HG03066 (cell line): ENCODE measurements around the gene STXBP4.

Experiments used
- ATAC-seq: cut with Tn5 transposase; IDR thresholded peaks from one replicate; pipeline ENCODE4 v1.9.1; 2021; ENCODE audit warnings: low read depth; ENCODE audit not compliant: unreplicated experiment

Gene STXBP4

DNA sequence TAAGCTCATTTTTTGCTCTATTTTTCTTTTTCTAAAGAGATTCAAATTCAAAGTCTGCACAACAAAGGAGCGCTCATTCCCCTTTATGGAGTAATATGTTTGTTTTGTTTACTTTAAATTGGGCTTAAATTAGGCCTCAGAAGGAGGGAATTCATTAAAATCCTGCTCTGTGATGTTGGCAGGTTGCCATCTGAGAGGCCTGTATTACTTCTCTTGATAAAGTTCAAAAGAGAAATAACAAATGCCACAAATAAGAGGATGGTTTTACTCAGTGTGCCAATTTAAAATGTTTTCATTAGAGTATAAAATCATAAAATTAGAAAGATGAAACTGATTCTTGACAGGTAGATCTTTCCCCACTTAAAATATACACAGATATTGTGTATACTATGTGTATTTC lies 241.7 kb downstream of the STXBP4 start:
- ATAC-seq: no peak

DNA sequence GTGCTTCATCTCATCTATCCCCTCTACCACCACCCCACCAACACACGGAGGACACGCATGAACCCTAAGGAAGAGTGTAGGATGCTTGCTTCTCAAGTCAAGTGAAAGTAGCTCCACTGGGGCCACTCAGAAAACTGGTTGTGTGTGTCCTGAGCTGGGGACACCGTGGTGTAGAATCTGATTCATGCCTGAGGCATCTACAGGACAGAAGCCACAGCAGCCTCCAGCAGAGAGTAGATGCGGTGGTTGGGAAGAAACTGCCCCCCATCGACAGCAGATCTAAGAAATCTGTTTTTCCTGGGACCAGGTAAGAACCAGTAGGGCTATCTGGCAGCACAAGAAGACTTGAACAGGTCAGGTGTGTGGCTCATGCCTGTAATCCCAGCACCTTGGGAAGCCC lies 244.3 kb downstream of the STXBP4 start:
- no peak for ATAC-seq

DNA sequence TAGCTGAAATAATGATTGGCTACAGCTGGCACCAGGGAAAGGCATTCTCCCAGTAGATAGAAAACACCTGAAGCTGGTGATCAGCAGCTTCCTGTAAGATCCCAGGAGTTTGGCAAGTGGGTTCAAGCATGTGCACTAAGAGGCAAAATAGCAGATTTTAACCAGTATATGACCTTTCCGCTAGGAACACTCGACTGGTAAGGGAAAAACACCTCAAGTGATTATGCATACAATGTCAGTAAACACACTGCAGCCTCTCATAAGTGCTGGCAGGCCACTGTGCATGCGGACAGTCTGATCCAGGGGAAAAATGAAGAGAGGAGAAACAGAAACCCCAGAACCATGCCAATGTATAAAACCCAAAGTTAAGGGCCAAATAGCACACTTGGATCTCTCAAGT lies 247.1 kb downstream of the STXBP4 start:
- no peak for ATAC-seq

DNA sequence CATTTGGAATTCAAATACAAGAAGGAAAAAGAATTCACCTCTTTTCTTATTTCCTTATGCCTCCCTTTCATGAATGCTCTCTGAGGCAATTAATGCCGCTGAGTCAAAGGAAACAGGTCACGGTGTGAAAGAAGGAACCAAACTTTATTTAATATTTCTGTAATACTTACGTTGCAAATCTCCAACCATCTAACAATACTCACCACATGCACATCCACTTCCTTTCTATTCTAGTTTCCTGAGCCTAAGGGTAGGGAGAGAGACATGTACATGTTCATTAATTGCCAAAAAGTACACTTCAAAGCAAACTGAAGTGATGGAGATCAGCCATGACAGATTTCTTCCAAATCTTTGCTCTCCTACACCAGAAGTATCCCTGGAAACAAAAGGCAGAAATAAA lies 248.3 kb downstream of the STXBP4 start:
- no peak for ATAC-seq

DNA sequence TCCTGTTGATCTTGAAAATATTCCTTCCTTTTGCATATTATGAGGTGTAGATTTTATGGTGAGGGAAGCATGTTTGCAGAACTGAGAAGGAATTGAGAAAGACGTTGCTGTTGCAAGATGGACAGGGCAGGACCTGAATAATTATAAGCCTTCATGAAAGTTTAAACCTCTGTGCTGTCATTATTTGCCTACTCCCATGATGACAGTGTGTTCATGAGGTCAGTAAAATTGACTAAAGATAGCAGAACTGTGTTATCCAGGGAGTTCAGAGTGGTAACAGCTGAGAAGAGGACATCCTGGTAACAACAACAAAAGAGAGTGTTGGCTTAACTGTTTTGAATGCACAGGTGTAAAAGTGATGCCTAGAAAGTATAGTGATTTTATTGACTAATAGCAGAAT lies 250.9 kb downstream of the STXBP4 start:
- ATAC-seq: no peak

DNA sequence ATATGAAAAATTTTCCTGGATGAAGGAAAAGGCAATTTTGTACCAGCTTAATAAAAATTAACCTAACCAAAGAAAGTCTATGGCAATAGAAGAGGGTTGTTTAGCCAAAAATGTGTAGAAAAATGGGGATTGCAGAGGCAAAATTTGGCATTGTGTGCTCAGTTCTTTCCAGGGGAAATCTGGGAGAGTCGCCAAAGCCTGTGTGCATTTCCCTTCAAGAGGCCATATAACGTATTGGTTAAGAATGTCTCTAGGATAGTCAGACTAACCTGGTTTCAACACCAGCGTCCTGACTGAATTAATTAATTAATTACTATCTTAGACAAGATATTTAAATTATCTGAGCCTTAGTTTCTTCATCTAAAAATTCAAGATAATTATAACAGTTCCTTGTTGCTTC lies 251.4 kb downstream of the STXBP4 start:
- no peak for ATAC-seq
